HL-60/S4 (cell line): ENCODE results near the gene MYO15A.

Source experiments
- in situ Hi-C: fragments of 300-500 bp; cut with MboI; formaldehyde crosslinking; loops from 2 replicates; pipeline ENCODE4 v1.14.3; 2022; ENCODE audit warnings: low sequenced_read_pairs

MYO15A gene

GRCh38 chr17:18183334-18184142 lies 75.0 kb downstream of the MYO15A start, which contains the start of gene ALKBH5:
Gene ALKBH5, plus strand, starts transcription at chr17:18183828. Its CDS starts 416 bp downstream, at chr17:18184244.
- in situ Hi-C loops: no loop called here

- in situ Hi-C loops: no loop called here
Observed at GRCh38 chr17:18184143-18185031, 75.8 kb downstream of the MYO15A start.

GRCh38 chr17:18185391-18185790 lies 76.8 kb downstream of the MYO15A start:
- in situ Hi-C loops: no loop called here

GRCh38 chr17:18185832-18186626 lies 77.5 kb downstream of the MYO15A start:
- in situ Hi-C loops: no loop called here

- in situ Hi-C loops: no loop called here
Observed at GRCh38 chr17:18186627-18186982, 78.0 kb downstream of the MYO15A start.

- in situ Hi-C loops: no loop called here
Observed at GRCh38 chr17:18187226-18187625, 78.7 kb downstream of the MYO15A start.

- in situ Hi-C loops: no loop called here
Observed at GRCh38 chr17:18187821-18188761, 79.5 kb downstream of the MYO15A start.

- in situ Hi-C loops: no loop called here
Observed at GRCh38 chr17:18190628-18191235, 82.2 kb downstream of the MYO15A start.

GRCh38 chr17:18191236-18191667 lies 82.7 kb downstream of the MYO15A start:
- in situ Hi-C loops: no loop called here

GRCh38 chr17:18191967-18192366 lies 83.4 kb downstream of the MYO15A start:
- in situ Hi-C loops: no loop called here

GRCh38 chr17:18194394-18194793 lies 85.8 kb downstream of the MYO15A start:
- in situ Hi-C loops: no loop called here

- in situ Hi-C loops: no loop called here
Observed at GRCh38 chr17:18194804-18195203, 86.2 kb downstream of the MYO15A start.

GRCh38 chr17:18195246-18195645 lies 86.7 kb downstream of the MYO15A start:
- in situ Hi-C loops: no loop called here

- in situ Hi-C loops: no loop called here
Observed at GRCh38 chr17:18197535-18198194, 89.1 kb downstream of the MYO15A start.

- in situ Hi-C loops: no loop called here
Observed at GRCh38 chr17:18198530-18198929, 90.0 kb downstream of the MYO15A start.

- in situ Hi-C loops: no loop called here
Observed at GRCh38 chr17:18201108-18201507, 92.6 kb downstream of the MYO15A start.

- in situ Hi-C loops: no loop called here
Observed at GRCh38 chr17:18203308-18203707, 94.8 kb downstream of the MYO15A start.

- in situ Hi-C loops: no loop called here
Observed at GRCh38 chr17:18205861-18206260, 97.3 kb downstream of the MYO15A start.

GRCh38 chr17:18206962-18207361 lies 98.4 kb downstream of the MYO15A start:
- in situ Hi-C loops: no loop called here
